ENCODE results near the gene ANKDD1B. TPM values are rescaled to one million over a fixed set of nuclear protein-coding genes. Genes with fewer than 3 reads are reported as not detected.
A peak's percentile ranks its signal among the peaks of the same experiment; 100 is the strongest.

ANKDD1B gene
- total and polyA plus RNA-seq, 2 of the 13 experiments (the other 11 are each of a cell fraction or from before 2014, with no cell fraction given): 0.12 to 0.27 TPM

GRCh38 chr5:75610859-75611310, 368 bp upstream of the ANKDD1B start (continued):
- TF ChIP-seq ETV5 (CRISPR knock-in tag; IDR thresholded peaks at IDR 0.05; ENCODE audit: borderline replicate concordance): 0 out of 2 replicates have a peak, but pooled peaks have one; percentile 8
- peak; percentile 85 for TF ChIP-seq MLX (CRISPR knock-in tag; IDR thresholded peaks at IDR 0.05)
- TF ChIP-seq DRAP1 (CRISPR knock-in tag; IDR thresholded peaks at IDR 0.05): 0 out of 2 replicates have a peak, but pooled peaks have one; percentile 13
- TF ChIP-seq SOX5 (CRISPR knock-in tag; IDR thresholded peaks at IDR 0.05; ENCODE audit: borderline replicate concordance): peak; percentile 38; the same call in 1 of the 2 replicates
- peak; percentile 63 for TF ChIP-seq MIXL1 (CRISPR knock-in tag; IDR thresholded peaks at IDR 0.05)
- TF ChIP-seq FOXA3 (CRISPR knock-in tag; IDR thresholded peaks at IDR 0.05): peak; percentile 6; the same call in 1 of the 2 replicates
- peak; percentile 43; the same call in 1 of the 2 replicates for TF ChIP-seq PITX1 (CRISPR knock-in tag; IDR thresholded peaks at IDR 0.05)
- TF ChIP-seq MYC (CRISPR knock-in tag; IDR thresholded peaks at IDR 0.05; ENCODE audit: borderline replicate concordance): peak; percentile 3; the same call in 1 of the 2 replicates

- peak overlapping the region; percentile 60 to 87 (median 75); a peak in 3 of 6 replicates for H3K4me3 ChIP-seq (replicated peaks in 1 of 3; ENCODE audit: insufficient read depth in 1 of 3, low read depth in 2 of 3, low read length in 3 of 3)
- in situ Hi-C loops (cut with HindIII; ENCODE audit: extremely low pct_ligation_motif_present, low pct_unique_long_range_greater_than_20kb) (no loop called here), intact Hi-C loops (cut with micrococcal nuclease; ENCODE audit: unreplicated experiment) (no loop called here)
- peaks cover 5% of the 10 kb centered on the region; the same call in 1 of the 2 replicates for H3K4me1 ChIP-seq (ENCODE audit: insufficient read depth, low read length)
- FAIRE-seq (no peak), DNase-seq (ENCODE audit: low spot score) (no peak), ATAC-seq (peak; percentile 19; the same call in 2 of the 3 replicates)
- no peaks in the 10 kb centered on the region for H3K36me3 ChIP-seq (replicated peaks in 1 of 2; ENCODE audit: control insufficient read depth in 1 of 2, insufficient read depth in 2 of 2, low read length in 2 of 2)
- H3K9me3 ChIP-seq (ENCODE audit: low read length): no peaks in the 10 kb centered on the region
- H3K9ac ChIP-seq (ENCODE audit: insufficient read depth, low read depth, low read length): peak overlapping the region; percentile 73; the same call in 1 of the 2 replicates
- ChIA-PET CTCF (ENCODE audit: low intra/inter-chr PET ratio, low total read pairs) (no interaction called here), POLR2A (interaction anchor here (0.9 to 1.1 kb wide), 2 partner anchors 9 to 57 kb away, joined by 3 to 4 read pairs; no protein-coding TSS in a partner anchor)
- H3K4me2 ChIP-seq (ENCODE audit: low read depth, low read length): peak overlapping the region; percentile 91
- H4K20me1 ChIP-seq (ENCODE audit: insufficient read depth, low read length): no peaks in the 10 kb centered on the region
- H3K27me3 ChIP-seq (ENCODE audit: control insufficient read depth in 1 of 2, insufficient read depth in 2 of 2, low read length in 2 of 2): no peaks in the 10 kb centered on the region; a peak in 1 of 5 replicates
- H3K27ac ChIP-seq (ENCODE audit: extremely low read length, insufficient read depth, low read length): no peak overlapping the region
- H3K79me2 ChIP-seq (ENCODE audit: insufficient read depth, low read length): no peaks in the 10 kb centered on the region
- BruUV-seq (replicated peaks): no TSS peak
- WGBS (ENCODE audit: low lambda C conversion rate): 32% methylated on average over 8 of the region's 12 CpGs
- H2AFZ ChIP-seq (ENCODE audit: low read length): peak overlapping the region; percentile 6
- TF ChIP-seq SAFB2 (CRISPR knock-in tag; IDR thresholded peaks at IDR 0.05; ENCODE audit: borderline replicate concordance, low read depth) (no peak), SRSF1 (optimal IDR thresholded peaks at IDR 0.05; ENCODE audit: low read depth, low read length) (no peak), ZNF619 (CRISPR knock-in tag; IDR thresholded peaks at IDR 0.05) (no peak), PRDM4 (CRISPR knock-in tag; IDR thresholded peaks at IDR 0.05; ENCODE audit: borderline replicate concordance) (no peak), ZNF326 (CRISPR knock-in tag; IDR thresholded peaks at IDR 0.05; ENCODE audit: borderline replicate concordance) (no peak), SRSF9 (IDR thresholded peaks at IDR 0.05; ENCODE audit: borderline replicate concordance, insufficient read depth, low read depth, low read length, poor library complexity, severe bottlenecking) (no peak), ZMYM4 (CRISPR knock-in tag; IDR thresholded peaks at IDR 0.05) (no peak), PRDM10 (CRISPR knock-in tag; IDR thresholded peaks at IDR 0.05; ENCODE audit: low read depth) (no peak)
Measured at GRCh38 chr5:75612226-75612569, 945 bp downstream of the ANKDD1B start.
